Bronchial epithelial cell (primary cell): Measurements from ENCODE around the gene C5AR1. TPM values are rescaled to one million over a fixed set of nuclear protein-coding genes. Genes with fewer than 3 reads are reported as not detected.
"Not testable (repeated sequence)": the region's sequence is repeated elsewhere in the genome, so short reads cannot be mapped to it uniquely, and the experiment has no call there.

ENCODE experiments used
- DNase-seq: peaks from one replicate; pipeline ENCODE4 v3.0.0-alpha.2; 2010; ENCODE audit warnings: low read depth
- FAIRE-seq: peaks from 2 replicates; lab custom pipeline; 2011; peaks lifted over from hg19 to GRCh38; lab: Jason Lieb, UNC
- H3K27me3 ChIP-seq: 2 replicates; pipeline ENCODE4 v1.5.1; 2011; ENCODE audit warnings: low read length; ENCODE audit not compliant: control insufficient read depth, insufficient read depth
- H3K36me3 ChIP-seq: 2 replicates; pipeline ENCODE4 v1.5.1; 2011; ENCODE audit warnings: low read length; ENCODE audit not compliant: control insufficient read depth, insufficient read depth
- H3K4me3 ChIP-seq: 2 replicates; pipeline ENCODE4 v1.5.1; 2011; ENCODE audit warnings: mild to moderate bottlenecking, low read depth, low read length, control low read depth
- total RNA-seq: library from RNA; depleted of rRNA; stranded (reverse); fragments of >200 nt; gene quantifications from 2 replicates; pipeline ENCODE4 v1.2.1, GENCODE V29; 2014
- TF ChIP-seq, protein P1 (sequence below): IDR thresholded peaks from 2 replicates; pipeline ENCODE4 v1.5.1; 2011; ENCODE audit warnings: mild to moderate bottlenecking, moderate library complexity, low read length, control low read depth, inconsistent platforms; ENCODE audit not compliant: insufficient read depth, severe bottlenecking

Gene C5AR1
- total RNA-seq, 1 donor from 2014 or later = under 0.01 TPM

DNA sequence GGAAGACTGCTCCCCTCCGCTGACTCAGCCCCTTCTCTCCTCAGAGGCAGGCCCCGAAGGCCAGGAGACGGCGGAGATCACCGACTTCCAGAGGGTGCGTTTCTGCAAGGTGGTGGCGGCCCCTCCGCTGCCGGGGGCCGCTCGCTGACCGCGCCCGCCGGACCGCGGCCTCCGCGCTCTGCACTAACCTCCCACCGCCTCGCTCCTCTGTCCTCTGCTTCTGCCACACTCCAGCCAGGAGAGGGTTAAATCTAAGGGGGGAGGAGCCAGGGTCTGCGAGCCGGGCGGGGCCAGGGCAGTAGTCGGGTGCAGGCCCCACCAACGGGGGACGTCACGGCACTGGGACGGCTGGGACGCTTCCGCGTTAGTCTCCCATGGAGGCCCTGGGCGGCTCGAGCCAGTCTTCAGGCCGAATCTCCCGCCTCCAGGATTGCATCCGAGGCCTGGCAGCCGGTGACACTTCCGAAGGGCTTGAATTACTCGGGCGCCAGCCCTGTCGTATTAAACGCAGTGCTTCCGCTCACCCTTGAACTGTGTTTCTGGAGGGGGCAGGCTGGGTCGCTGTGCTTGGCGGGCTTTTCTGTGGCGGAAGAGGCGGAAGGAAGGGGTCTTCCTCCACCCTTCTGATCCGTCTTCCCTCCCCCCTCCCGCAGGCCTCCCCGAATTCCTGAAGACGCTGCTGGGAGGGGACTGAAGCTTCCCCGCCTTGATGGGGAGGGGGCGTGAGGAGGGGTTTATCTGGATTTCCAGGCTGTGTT, 36.2 kb upstream of the C5AR1 start:
- H3K4me3 ChIP-seq = peak overlapping the region; percentile 61
- peaks cover 21% of the 10 kb centered on the region for H3K36me3 ChIP-seq
- DNase-seq (peak; percentile 78), FAIRE-seq (no peak)
- H3K27me3 ChIP-seq = no peaks in the 10 kb centered on the region
- TF ChIP-seq, protein P1, sequence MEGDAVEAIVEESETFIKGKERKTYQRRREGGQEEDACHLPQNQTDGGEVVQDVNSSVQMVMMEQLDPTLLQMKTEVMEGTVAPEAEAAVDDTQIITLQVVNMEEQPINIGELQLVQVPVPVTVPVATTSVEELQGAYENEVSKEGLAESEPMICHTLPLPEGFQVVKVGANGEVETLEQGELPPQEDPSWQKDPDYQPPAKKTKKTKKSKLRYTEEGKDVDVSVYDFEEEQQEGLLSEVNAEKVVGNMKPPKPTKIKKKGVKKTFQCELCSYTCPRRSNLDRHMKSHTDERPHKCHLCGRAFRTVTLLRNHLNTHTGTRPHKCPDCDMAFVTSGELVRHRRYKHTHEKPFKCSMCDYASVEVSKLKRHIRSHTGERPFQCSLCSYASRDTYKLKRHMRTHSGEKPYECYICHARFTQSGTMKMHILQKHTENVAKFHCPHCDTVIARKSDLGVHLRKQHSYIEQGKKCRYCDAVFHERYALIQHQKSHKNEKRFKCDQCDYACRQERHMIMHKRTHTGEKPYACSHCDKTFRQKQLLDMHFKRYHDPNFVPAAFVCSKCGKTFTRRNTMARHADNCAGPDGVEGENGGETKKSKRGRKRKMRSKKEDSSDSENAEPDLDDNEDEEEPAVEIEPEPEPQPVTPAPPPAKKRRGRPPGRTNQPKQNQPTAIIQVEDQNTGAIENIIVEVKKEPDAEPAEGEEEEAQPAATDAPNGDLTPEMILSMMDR = no peak

DNA sequence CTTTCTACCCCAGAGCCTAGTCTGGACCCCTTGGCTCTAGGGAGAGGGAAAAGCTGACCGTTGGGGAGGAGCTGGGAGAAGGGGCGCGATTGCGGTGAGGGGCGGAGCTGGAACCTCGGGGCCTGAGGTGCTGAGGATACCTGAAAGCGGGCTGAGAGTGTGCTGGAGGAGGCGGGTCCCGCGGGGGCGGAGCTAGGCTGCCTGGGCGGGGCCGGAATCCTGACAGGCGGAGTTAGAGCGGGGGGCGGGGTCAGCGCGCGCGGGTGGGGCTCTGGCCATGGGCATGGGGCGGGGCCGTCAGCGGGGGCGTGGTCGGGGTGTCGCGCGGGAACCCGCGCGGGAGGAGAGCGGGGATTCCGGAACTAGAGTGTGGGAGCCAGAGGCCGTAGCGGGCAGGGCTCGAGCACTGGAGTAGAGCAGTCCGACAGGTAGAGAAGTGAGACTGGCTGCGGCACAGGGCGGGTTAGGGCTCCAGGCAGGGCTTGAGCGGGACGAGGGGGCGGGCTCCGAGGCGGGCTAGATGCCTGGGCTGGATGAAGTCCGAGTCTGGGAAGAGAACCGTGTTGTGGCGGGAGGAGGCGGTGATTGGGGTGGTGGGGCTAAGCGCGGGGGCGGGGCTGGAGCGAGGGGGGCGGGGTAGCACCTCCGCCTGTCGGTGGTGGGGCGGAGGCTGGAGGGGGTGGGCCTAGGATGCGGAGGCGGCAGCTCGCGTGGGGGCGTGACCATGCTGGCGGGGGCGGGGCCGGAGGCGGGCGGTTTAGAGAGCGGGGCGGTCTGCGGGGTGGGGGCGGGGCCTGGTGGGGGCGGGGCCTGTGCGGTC, 35.4 kb upstream of the C5AR1 start, which contains the start of gene INAFM1:
Gene INAFM1, plus strand, starts transcription at position 815 of the 820 bp plus-strand sequence. CDS start 35 bp downstream, outside the sequence.
- FAIRE-seq (no peak), DNase-seq (peak; percentile 78)
- peak within 1 kb of the TSS; percentile 61 for H3K4me3 ChIP-seq
- H3K27me3 ChIP-seq = no peaks in the 10 kb centered on the region
- peaks cover 21% of the 10 kb centered on the region for H3K36me3 ChIP-seq
- TF ChIP-seq, protein P1 = no peak

GRCh38 chr19:47274891-47275761, 34.5 kb upstream of the C5AR1 start:
- no peak for FAIRE-seq
- no peaks in the 10 kb centered on the region for H3K27me3 ChIP-seq
- TF ChIP-seq, protein P1 = no peak
- peak overlapping the region; percentile 38 for H3K4me3 ChIP-seq
- no peak for DNase-seq
- H3K36me3 ChIP-seq = peaks cover 21% of the 10 kb centered on the region

DNA sequence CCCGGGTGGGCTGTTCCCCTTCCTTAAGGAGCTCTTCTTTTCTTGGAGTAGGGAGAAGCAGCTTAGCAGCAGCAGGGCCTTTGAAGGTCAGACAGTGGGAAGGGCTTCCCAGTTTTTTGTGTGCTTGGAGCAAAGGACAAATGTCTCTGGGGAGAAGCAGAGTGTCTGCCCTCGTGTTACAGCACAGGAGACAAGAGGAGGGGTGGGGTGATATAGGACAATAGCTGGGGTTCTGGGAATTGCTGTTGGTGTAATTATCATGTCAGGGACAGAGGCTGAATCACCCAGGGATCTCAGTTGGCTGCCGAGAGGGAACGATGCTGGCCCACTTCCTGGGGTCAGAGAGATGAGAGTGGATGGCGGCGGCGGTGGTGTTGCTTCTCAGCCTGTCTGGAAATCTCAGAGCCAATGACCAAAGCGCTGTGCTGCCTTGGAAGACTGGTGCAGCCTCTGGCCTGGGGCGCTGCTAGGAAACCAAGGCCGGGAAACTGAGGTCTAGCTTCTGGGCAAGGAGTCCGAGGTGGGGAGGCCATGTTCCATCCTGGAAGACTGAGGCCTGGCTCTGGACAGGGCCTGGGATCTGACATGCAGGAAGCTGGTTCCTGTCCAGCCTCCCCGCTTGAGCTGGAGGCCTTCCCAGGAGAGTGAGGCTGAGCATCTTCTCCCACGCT, 33.7 kb upstream of the C5AR1 start:
- DNase-seq (no peak), FAIRE-seq (no peak)
- Histone ChIP-seq H3K4me3 (no peak overlapping the region), H3K36me3 (peaks cover 15% of the 10 kb centered on the region), H3K27me3 (no peaks in the 10 kb centered on the region)
- TF ChIP-seq, protein P1 = no peak

DNA sequence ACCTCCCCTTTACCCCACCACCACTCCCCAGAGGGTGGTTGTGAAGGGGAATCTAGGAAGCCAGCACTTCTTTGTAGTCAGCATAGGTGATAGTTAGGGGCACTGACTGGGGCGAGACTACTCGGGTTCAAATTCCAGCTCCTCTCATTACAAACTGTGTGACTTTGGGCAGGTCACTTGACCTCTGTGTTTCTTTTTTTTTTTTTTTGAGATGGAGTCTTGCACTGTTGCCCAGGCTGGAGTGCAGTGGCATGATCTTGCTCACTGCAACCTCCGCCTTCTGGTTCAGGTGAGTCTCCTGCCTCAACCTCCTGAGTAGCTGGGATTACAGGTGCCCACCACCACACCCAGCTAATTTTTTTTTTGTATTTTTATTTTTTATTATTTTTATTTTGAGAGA, 33.1 kb upstream of the C5AR1 start:
- H3K27me3 ChIP-seq, FAIRE-seq, DNase-seq, H3K4me3 ChIP-seq: not testable (repeated sequence)
- peaks cover 10% of the 10 kb centered on the region for H3K36me3 ChIP-seq
